Glutamatergic neuron (in vitro differentiated cells): ENCODE measurements around the gene ARPC5. TPM values are rescaled to one million over a fixed set of nuclear protein-coding genes. Genes with fewer than 3 reads are reported as not detected.

Experiments
- DNase-seq: peaks from one replicate; pipeline ENCODE4 v3.0.0; 2022
- H3K27ac Mint-ChIP-seq: one replicate; pipeline ENCODE4 v1.8.0; 2020; ENCODE audit warnings: mild to moderate bottlenecking, mixed read lengths, inconsistent platforms; ENCODE audit not compliant: unreplicated experiment
- H3K27me3 Mint-ChIP-seq: one replicate; pipeline ENCODE4 v1.8.0; 2020; ENCODE audit warnings: mild to moderate bottlenecking, moderate library complexity, mixed read lengths, inconsistent platforms; ENCODE audit not compliant: unreplicated experiment
- H3K36me3 Mint-ChIP-seq: one replicate; pipeline ENCODE4 v1.8.0; 2020; ENCODE audit warnings: mild to moderate bottlenecking, mixed read lengths, inconsistent platforms; ENCODE audit not compliant: unreplicated experiment
- H3K4me1 Mint-ChIP-seq: one replicate; pipeline ENCODE4 v1.8.0; 2020; ENCODE audit warnings: mild to moderate bottlenecking, low read depth, mixed read lengths, inconsistent platforms; ENCODE audit not compliant: unreplicated experiment
- H3K4me3 Mint-ChIP-seq: one replicate; pipeline ENCODE4 v1.8.0; 2020; ENCODE audit warnings: mild to moderate bottlenecking, mixed read lengths, inconsistent platforms; ENCODE audit not compliant: unreplicated experiment
- H3K9me3 Mint-ChIP-seq: one replicate; pipeline ENCODE4 v1.8.0; 2020; ENCODE audit warnings: mild to moderate bottlenecking, moderate library complexity, mixed read lengths, inconsistent platforms; ENCODE audit not compliant: unreplicated experiment
- CTCF ChIP-seq: fragments of 200-600 bp; sonication (generic); IDR thresholded peaks from one replicate; pipeline ENCODE4 v1.5.0; 2021; ENCODE audit not compliant: partially characterized antibody, unreplicated experiment
- total RNA-seq: library from RNA; stranded (reverse); fragmentation: NEBNext Ultra II Directional; extraction: Animal tissue kit (Norgen Biotek cat#: 25700); gene quantifications from one replicate; pipeline ENCODE4 v1.2.1, GENCODE V29; 2021; ENCODE audit not compliant: unreplicated experiment

ARPC5 gene
- total RNA-seq, 1 donor from 2014 or later: 92.0 TPM

- DNase-seq: no peak
- Mint-ChIP-seq H3K27me3 (peaks cover 3% of the 10 kb centered on the region), H3K27ac (no peak overlapping the region), H3K36me3 (peaks cover 5% of the 10 kb centered on the region), H3K9me3 (no peaks in the 10 kb centered on the region), H3K4me3 (no peak overlapping the region), H3K4me1 (peaks cover 18% of the 10 kb centered on the region)
- no peak for TF ChIP-seq CTCF
Measured at GRCh38 chr1:183600136-183600535, 35.4 kb downstream of the ARPC5 start.

GRCh38 chr1:183598386-183598785, 37.2 kb downstream of the ARPC5 start:
- H3K27me3 Mint-ChIP-seq: no peaks in the 10 kb centered on the region
- TF ChIP-seq CTCF: no peak
- no peak for DNase-seq
- peak overlapping the region; percentile 26 for H3K4me3 Mint-ChIP-seq
- H3K4me1 Mint-ChIP-seq: peaks cover 23% of the 10 kb centered on the region
- H3K27ac Mint-ChIP-seq: peak overlapping the region; percentile 79
- no peaks in the 10 kb centered on the region for H3K9me3 Mint-ChIP-seq
- H3K36me3 Mint-ChIP-seq: peaks cover 5% of the 10 kb centered on the region

GRCh38 chr1:183597656-183598347, 37.8 kb downstream of the ARPC5 start:
- peak overlapping the region; percentile 79 for H3K27ac Mint-ChIP-seq
- DNase-seq: no peak
- H3K4me3 Mint-ChIP-seq: peak overlapping the region; percentile 26
- H3K9me3 Mint-ChIP-seq: no peaks in the 10 kb centered on the region
- H3K4me1 Mint-ChIP-seq: peaks cover 29% of the 10 kb centered on the region
- no peak for TF ChIP-seq CTCF
- H3K27me3 Mint-ChIP-seq: no peaks in the 10 kb centered on the region
- H3K36me3 Mint-ChIP-seq: peaks cover 5% of the 10 kb centered on the region

- Mint-ChIP-seq H3K4me1 (peaks cover 30% of the 10 kb centered on the region), H3K9me3 (no peaks in the 10 kb centered on the region), H3K27ac (no peak overlapping the region), H3K27me3 (no peaks in the 10 kb centered on the region), H3K4me3 (no peak overlapping the region), H3K36me3 (peaks cover 5% of the 10 kb centered on the region)
- TF ChIP-seq CTCF: no peak
- DNase-seq: no peak
Measured at GRCh38 chr1:183596500-183596899, 39.1 kb downstream of the ARPC5 start.

GRCh38 chr1:183595537-183595936, 40.0 kb downstream of the ARPC5 start:
- Mint-ChIP-seq H3K4me3 (no peak overlapping the region), H3K9me3 (no peaks in the 10 kb centered on the region), H3K27ac (no peak overlapping the region), H3K4me1 (peaks cover 30% of the 10 kb centered on the region), H3K27me3 (no peaks in the 10 kb centered on the region), H3K36me3 (peaks cover under 1% of the 10 kb centered on the region)
- DNase-seq: no peak
- TF ChIP-seq CTCF: no peak
